Measurements from ENCODE around the gene TNFSF12. TPM values are rescaled to one million over a fixed set of nuclear protein-coding genes. Genes with fewer than 3 reads are reported as not detected.

TNFSF12 gene
- polyA plus RNA-seq, 1 donor (not counting 4 experiments of a cell fraction or from before 2014, with no cell fraction given): 1.0 TPM

DNA sequence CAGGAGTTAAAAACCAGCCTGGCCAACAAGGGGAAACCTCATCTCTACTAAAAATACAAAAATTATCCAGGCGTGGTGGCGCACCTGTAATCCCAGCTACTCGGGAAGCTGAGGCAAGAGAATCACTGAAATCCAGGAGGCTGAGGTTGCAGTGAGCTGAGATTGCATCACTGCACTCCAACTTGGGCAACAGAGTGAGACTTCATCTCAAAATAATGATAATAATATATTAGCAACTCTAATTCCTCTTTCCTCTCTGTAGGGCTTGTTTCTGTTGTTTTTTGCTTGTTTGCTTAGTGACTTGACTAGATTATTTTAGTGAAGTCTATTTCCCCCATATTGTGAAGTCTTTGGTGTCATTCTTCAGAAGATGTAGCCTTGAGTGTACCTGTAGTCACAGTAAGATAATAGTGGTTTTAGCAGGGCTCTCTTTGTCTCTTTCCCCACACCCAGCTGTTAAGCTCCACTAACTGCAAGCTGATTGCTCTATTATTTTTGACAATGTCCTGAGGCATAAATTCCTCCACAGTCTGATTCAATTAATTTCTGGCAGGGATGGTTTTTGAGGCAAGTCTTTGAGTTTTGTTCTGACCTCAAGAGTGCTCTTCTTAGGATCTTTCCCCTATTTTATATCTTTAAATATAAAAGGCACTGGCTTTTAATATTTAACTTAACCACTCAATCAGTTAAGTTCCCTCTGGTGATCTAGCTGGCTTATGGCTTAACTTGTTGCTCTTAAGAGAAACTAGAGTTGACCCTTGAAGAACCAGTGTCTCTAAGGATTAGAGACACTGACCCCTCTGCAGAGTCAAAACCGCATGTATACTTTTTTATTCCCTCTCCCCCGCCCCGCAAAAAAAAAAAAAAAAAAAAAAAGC, 18.6 kb upstream of the TNFSF12 start:
- no peak overlapping the region for H3K9ac ChIP-seq (ENCODE audit: control insufficient read depth, extremely low read depth, insufficient read depth, low read length)
- TF ChIP-seq, protein P1, sequence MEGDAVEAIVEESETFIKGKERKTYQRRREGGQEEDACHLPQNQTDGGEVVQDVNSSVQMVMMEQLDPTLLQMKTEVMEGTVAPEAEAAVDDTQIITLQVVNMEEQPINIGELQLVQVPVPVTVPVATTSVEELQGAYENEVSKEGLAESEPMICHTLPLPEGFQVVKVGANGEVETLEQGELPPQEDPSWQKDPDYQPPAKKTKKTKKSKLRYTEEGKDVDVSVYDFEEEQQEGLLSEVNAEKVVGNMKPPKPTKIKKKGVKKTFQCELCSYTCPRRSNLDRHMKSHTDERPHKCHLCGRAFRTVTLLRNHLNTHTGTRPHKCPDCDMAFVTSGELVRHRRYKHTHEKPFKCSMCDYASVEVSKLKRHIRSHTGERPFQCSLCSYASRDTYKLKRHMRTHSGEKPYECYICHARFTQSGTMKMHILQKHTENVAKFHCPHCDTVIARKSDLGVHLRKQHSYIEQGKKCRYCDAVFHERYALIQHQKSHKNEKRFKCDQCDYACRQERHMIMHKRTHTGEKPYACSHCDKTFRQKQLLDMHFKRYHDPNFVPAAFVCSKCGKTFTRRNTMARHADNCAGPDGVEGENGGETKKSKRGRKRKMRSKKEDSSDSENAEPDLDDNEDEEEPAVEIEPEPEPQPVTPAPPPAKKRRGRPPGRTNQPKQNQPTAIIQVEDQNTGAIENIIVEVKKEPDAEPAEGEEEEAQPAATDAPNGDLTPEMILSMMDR (optimal IDR thresholded peaks at IDR 0.05 in 1 of 3, IDR thresholded peaks at IDR 0.05 in 1 of 3, conservative IDR thresholded peaks at IDR 0.05 in 1 of 3; ENCODE audit: extremely low read depth in 1 of 3, insufficient read depth in 2 of 3, low read length in 3 of 3): no peak
- TF ChIP-seq EZH2 (IDR thresholded peaks at IDR 0.05; ENCODE audit: low read length): no peak
- H3K79me2 ChIP-seq (ENCODE audit: control insufficient read depth, insufficient read depth, low read length): no peaks in the 10 kb centered on the region
- no peak overlapping the region for H3K4me2 ChIP-seq (ENCODE audit: control insufficient read depth, extremely low read depth, insufficient read depth, low read depth, low read length)
- DNase-seq (ENCODE audit: low read depth, low spot score): no peak
- no peak overlapping the region for H3K4me3 ChIP-seq (ENCODE audit: control insufficient read depth in 2 of 3, extremely low read depth in 1 of 3, insufficient read depth in 2 of 3, low read depth in 1 of 3, low read length in 3 of 3)
- dilution Hi-C loops (cut with MboI; ENCODE audit: extremely low pct_ligation_motif_present, low sequenced_read_pairs): no loop called here
- H3K36me3 ChIP-seq (ENCODE audit: control insufficient read depth in 2 of 2, extremely low read depth in 1 of 2, insufficient read depth in 2 of 2, low read length in 2 of 2): no peaks in the 10 kb centered on the region
- H3K4me1 ChIP-seq (ENCODE audit: control insufficient read depth, extremely low read depth, insufficient read depth, low read length): no peaks in the 10 kb centered on the region
- no peaks in the 10 kb centered on the region for H3K9me1 ChIP-seq (ENCODE audit: control insufficient read depth, extremely low read depth, insufficient read depth, low read length)
- FAIRE-seq: no peak
- no peaks in the 10 kb centered on the region for H4K20me1 ChIP-seq (ENCODE audit: control insufficient read depth, extremely low read depth, insufficient read depth, low read length)
- H3K9me3 ChIP-seq (ENCODE audit: control insufficient read depth, low read depth, low read length): peaks cover 3% of the 10 kb centered on the region
- H2AFZ ChIP-seq (ENCODE audit: control insufficient read depth, low read length): no peak overlapping the region
- H3K27me3 ChIP-seq (ENCODE audit: control insufficient read depth, extremely low read depth, insufficient read depth, low read length): no peaks in the 10 kb centered on the region
- no peak overlapping the region for H3K27ac ChIP-seq (ENCODE audit: control insufficient read depth, insufficient read depth, low read length)

DNA sequence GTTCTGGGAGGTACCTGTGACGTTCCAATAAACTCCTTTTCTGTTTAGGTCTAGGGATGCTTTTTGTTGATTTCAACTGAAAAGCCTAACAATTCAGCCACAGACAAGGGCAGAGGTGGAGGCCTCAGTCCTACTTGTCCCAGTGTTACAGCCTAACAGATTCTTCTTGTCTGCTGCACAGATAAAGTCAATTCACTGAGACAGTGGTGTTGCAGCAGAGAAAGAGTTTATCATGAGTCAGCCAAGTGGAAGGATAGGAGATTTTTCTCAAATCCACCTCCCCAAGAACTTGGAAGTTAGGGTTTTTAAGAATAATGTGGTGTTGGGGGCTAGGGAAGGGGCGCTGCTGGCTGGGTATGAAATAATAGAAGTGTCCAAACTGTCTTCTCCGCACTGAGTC, 10.8 kb upstream of the TNFSF12 start:
- Histone ChIP-seq H3K4me1 (ENCODE audit: control insufficient read depth, extremely low read depth, insufficient read depth, low read length) (no peaks in the 10 kb centered on the region), H3K9me3 (ENCODE audit: control insufficient read depth, low read depth, low read length) (peaks cover 13% of the 10 kb centered on the region), H3K27me3 (ENCODE audit: control insufficient read depth, extremely low read depth, insufficient read depth, low read length) (no peaks in the 10 kb centered on the region), H3K4me3 (ENCODE audit: control insufficient read depth in 2 of 3, extremely low read depth in 1 of 3, insufficient read depth in 2 of 3, low read depth in 1 of 3, low read length in 3 of 3) (no peak overlapping the region), H4K20me1 (ENCODE audit: control insufficient read depth, extremely low read depth, insufficient read depth, low read length) (no peaks in the 10 kb centered on the region), H2AFZ (ENCODE audit: control insufficient read depth, low read length) (no peak overlapping the region), H3K4me2 (ENCODE audit: control insufficient read depth, extremely low read depth, insufficient read depth, low read depth, low read length) (no peak overlapping the region), H3K9ac (ENCODE audit: control insufficient read depth, extremely low read depth, insufficient read depth, low read length) (no peak overlapping the region), H3K9me1 (ENCODE audit: control insufficient read depth, extremely low read depth, insufficient read depth, low read length) (no peaks in the 10 kb centered on the region), H3K27ac (ENCODE audit: control insufficient read depth, insufficient read depth, low read length) (no peak overlapping the region), H3K36me3 (ENCODE audit: control insufficient read depth in 2 of 2, extremely low read depth in 1 of 2, insufficient read depth in 2 of 2, low read length in 2 of 2) (no peaks in the 10 kb centered on the region), H3K79me2 (ENCODE audit: control insufficient read depth, insufficient read depth, low read length) (no peaks in the 10 kb centered on the region)
- DNase-seq (ENCODE audit: low read depth, low spot score): no peak
- FAIRE-seq: no peak
- TF ChIP-seq EZH2 (IDR thresholded peaks at IDR 0.05; ENCODE audit: low read length): no peak
- TF ChIP-seq, protein P1 (optimal IDR thresholded peaks at IDR 0.05 in 1 of 3, IDR thresholded peaks at IDR 0.05 in 1 of 3, conservative IDR thresholded peaks at IDR 0.05 in 1 of 3; ENCODE audit: extremely low read depth in 1 of 3, insufficient read depth in 2 of 3, low read length in 3 of 3): no peak
- dilution Hi-C loops (cut with MboI; ENCODE audit: extremely low pct_ligation_motif_present, low sequenced_read_pairs): no loop called here
